Endometrial microvascular endothelial cells (primary cell): ENCODE measurements around the gene IFT27. TPM values are rescaled to one million over a fixed set of nuclear protein-coding genes. Genes with fewer than 3 reads are reported as not detected.
"Not testable (repeated sequence)": the region's sequence is repeated elsewhere in the genome, so short reads cannot be mapped to it uniquely, and the experiment has no call there.

ENCODE experiments used
- in situ Hi-C: cut with HindIII; loops from 2 replicates; pipeline ENCODE4 v1.10.0; 2017; ENCODE audit warnings: low sequenced_read_pairs, low pct_unique_long_range_greater_than_20kb; ENCODE audit errors: inconsistent ontology term
- total RNA-seq: library from RNA; depleted of rRNA; stranded (reverse); fragments of >200 nt; gene quantifications from one replicate; pipeline ENCODE4 v1.2.3, GENCODE V29; 2015; ENCODE audit errors: inconsistent ontology term

Gene IFT27
- total RNA-seq, 1 donor from 2014 or later, result 4.4 TPM

GRCh38 chr22:36732609-36733008 lies 43.3 kb downstream of the IFT27 start:
- in situ Hi-C loops, result no loop called here

- in situ Hi-C loops, result no loop called here
Measured at GRCh38 chr22:36731916-36732315, 44.0 kb downstream of the IFT27 start.

- in situ Hi-C loops, result not testable (repeated sequence)
Measured at GRCh38 chr22:36731321-36731720, 44.6 kb downstream of the IFT27 start.

- in situ Hi-C loops, result no loop called here
Measured at GRCh38 chr22:36730176-36730858, 45.6 kb downstream of the IFT27 start.

- in situ Hi-C loops, result no loop called here
Measured at GRCh38 chr22:36729321-36729720, 46.6 kb downstream of the IFT27 start.

- in situ Hi-C loops, result no loop called here
Measured at GRCh38 chr22:36728505-36728904, 47.4 kb downstream of the IFT27 start.

GRCh38 chr22:36727927-36728488 lies 47.9 kb downstream of the IFT27 start:
- in situ Hi-C loops, result no loop called here

GRCh38 chr22:36727110-36727509 lies 48.8 kb downstream of the IFT27 start:
- in situ Hi-C loops, result no loop called here

- in situ Hi-C loops, result no loop called here
Measured at GRCh38 chr22:36726007-36726380, 49.9 kb downstream of the IFT27 start.

GRCh38 chr22:36725366-36726006 lies 50.4 kb downstream of the IFT27 start:
- in situ Hi-C loops, result no loop called here

- in situ Hi-C loops, result no loop called here
Measured at GRCh38 chr22:36724836-36725235, 51.1 kb downstream of the IFT27 start.

- in situ Hi-C loops, result no loop called here
Measured at GRCh38 chr22:36722055-36722454, 53.9 kb downstream of the IFT27 start.

- in situ Hi-C loops, result no loop called here
Measured at GRCh38 chr22:36715647-36716046, 60.3 kb downstream of the IFT27 start.

GRCh38 chr22:36714110-36714509 lies 61.8 kb downstream of the IFT27 start:
- in situ Hi-C loops, result no loop called here

GRCh38 chr22:36713436-36713835 lies 62.5 kb downstream of the IFT27 start:
- in situ Hi-C loops, result no loop called here

Other genes with a start within 250 kb of the IFT27 start
- 564 TPM for gene EIF3D, start 247.0 kb downstream of the IFT27 start, total RNA-seq
- gene CACNG2, start 72.4 kb downstream of the IFT27 start, total RNA-seq, result not detected
- gene PVALB, start 40.9 kb upstream of the IFT27 start, total RNA-seq, result not detected
- not detected for gene NCF4, start 84.9 kb upstream of the IFT27 start, total RNA-seq
- 4.1 TPM for gene CSF2RB, start 137.5 kb upstream of the IFT27 start, total RNA-seq
- 43.2 TPM for gene TST, start 243.3 kb upstream of the IFT27 start, total RNA-seq
- gene MPST, start 243.6 kb upstream of the IFT27 start, total RNA-seq, result 140 TPM